HepG2 (cell line): ENCODE results near the gene MPST. TPM values are rescaled to one million over a fixed set of nuclear protein-coding genes. Genes with fewer than 3 reads are reported as not detected.

ENCODE experiments used
- CHD2 ChIP-seq: IDR thresholded peaks from 2 replicates; pipeline ENCODE4 v1.6.1; 2011; ENCODE audit warnings: low read depth, low read length, improper control_type of control experiment
- ETV6 ChIP-seq: sonication (generic); formaldehyde crosslinking; conservative IDR thresholded peaks from 2 replicates; pipeline ENCODE4 v1.4.0; 2020; ENCODE audit warnings: missing genetic modification reagents
- FOXM1 ChIP-seq: sonication (generic); formaldehyde crosslinking; IDR thresholded peaks from 2 replicates; pipeline ENCODE4 v1.5.0; 2020; ENCODE audit warnings: missing genetic modification reagents
- GPBP1L1 ChIP-seq: sonication (generic); formaldehyde crosslinking; IDR thresholded peaks from 2 replicates; pipeline ENCODE4 v1.5.0; 2020; ENCODE audit warnings: mild to moderate bottlenecking, missing genetic modification reagents
- NR0B2 ChIP-seq: sonication (generic); formaldehyde crosslinking; IDR thresholded peaks from 2 replicates; pipeline ENCODE4 v1.4.0; 2020; ENCODE audit warnings: mild to moderate bottlenecking, missing genetic modification reagents
- SMC3 ChIP-seq: IDR thresholded peaks from 2 replicates; pipeline ENCODE4 v1.6.1; 2011; ENCODE audit warnings: low read length, improper control_type of control experiment
- SRY ChIP-seq: sonication (generic); formaldehyde crosslinking; IDR thresholded peaks from 2 replicates; pipeline ENCODE4 v1.8.0; 2022; ENCODE audit warnings: mild to moderate bottlenecking, missing genetic modification reagents
- THAP9 ChIP-seq: sonication (generic); formaldehyde crosslinking; IDR thresholded peaks from 2 replicates; pipeline ENCODE4; 2020; ENCODE audit warnings: missing genetic modification reagents, mild to moderate bottlenecking, borderline replicate concordance
- TOPORS ChIP-seq: sonication (generic); formaldehyde crosslinking; IDR thresholded peaks from 2 replicates; pipeline ENCODE4 v1.8.0; 2023; ENCODE audit warnings: mild to moderate bottlenecking, missing genetic modification reagents
- ZBTB40 ChIP-seq, 2 experiments: fragments of 450-650 bp in 1 of 2; sonication (generic) in 1 of 2; formaldehyde crosslinking in 1 of 2; IDR thresholded peaks; 2 replicates each; pipeline versions ENCODE4 v1.6.1 to v1.8.0; 2016 to 2022; ENCODE audit warnings: antibody characterized with exemption in 1 of 2, mild to moderate bottlenecking in 1 of 2, missing genetic modification reagents in 1 of 2
- ZKSCAN1 ChIP-seq: fragments of 150-350 bp; IDR thresholded peaks from 2 replicates; pipeline ENCODE4 v1.6.1; 2014; ENCODE audit warnings: low read length
- ZNF543 ChIP-seq: sonication (generic); formaldehyde crosslinking; IDR thresholded peaks from 2 replicates; pipeline ENCODE4 v1.4.0; 2020; ENCODE audit warnings: mild to moderate bottlenecking, missing genetic modification reagents
- polyA plus RNA-seq, 8 experiments: library from polyadenylated mRNA; depleted of rRNA in 3 of 8; stranded (reverse) in 7 of 8; unstranded in 1 of 8; fragments of >200 nt; fragmentation: Illumina TruSeq in 4 of 8; extraction: Trizol in 4 of 8; gene quantifications; 2 replicates each; pipeline versions ENCODE4 v1.2.1 to v1.2.3, GENCODE V29; 2011 to 2016; ENCODE audit warnings: low read depth in 4 of 8, missing spikeins in 1 of 8, mixed read lengths in 1 of 8; ENCODE audit not compliant: insufficient read depth in 1 of 8
- total RNA-seq, 5 experiments: library from RNA; depleted of rRNA; stranded (reverse); fragments of >200 nt; fragmentation: Illumina TruSeq; extraction: Trizol; gene quantifications; 2 replicates each; pipeline ENCODE4 v1.2.3, GENCODE V29; 2016; ENCODE audit warnings: low read depth in 1 of 5

MPST gene
- total and polyA plus RNA-seq, 2 of the 13 experiments (the other 11 are each of a cell fraction or from before 2014, with no cell fraction given): 133 to 141 TPM

GRCh38 chr22:37022483-37023337 is 3.2 kb downstream of the MPST start (continued):
- no peak for TF ChIP-seq GPBP1L1 (CRISPR knock-in tag)
- no peak for TF ChIP-seq ZKSCAN1
- no peak for TF ChIP-seq ETV6 (CRISPR knock-in tag)
- no peak for TF ChIP-seq CHD2
- no peak for TF ChIP-seq ZNF543
- no peak for TF ChIP-seq ZBTB40 (IDR thresholded peaks at IDR 0.05)
- TF ChIP-seq ZBTB40 (CRISPR knock-in tag; IDR thresholded peaks at IDR 0.05): no peak
- no peak for TF ChIP-seq NR0B2 (CRISPR knock-in tag)
- no peak for TF ChIP-seq SMC3
- no peak for TF ChIP-seq THAP9 (CRISPR knock-in tag)
- no peak for TF ChIP-seq TOPORS (CRISPR knock-in tag)
- no peak for TF ChIP-seq SRY (CRISPR knock-in tag)
- TF ChIP-seq FOXM1 (CRISPR knock-in tag): no peak
